Liver (tissue), 9 donors: ENCODE data around the gene MTURN. TPM values are rescaled to one million over a fixed set of nuclear protein-coding genes. Genes with fewer than 3 reads are reported as not detected.

ENCODE experiments used
- DNase-seq: peaks from one replicate; pipeline ENCODE4 v3.0.0-alpha.2; 2017; ENCODE audit warnings: low spot score
- H3K27ac ChIP-seq, 2 donors: one replicate each; pipeline ENCODE4 v1.7.0; 2013; ENCODE audit warnings: inconsistent platforms in 2 of 2, low read length in 2 of 2, control low read depth in 1 of 2, low read depth in 1 of 2, mild to moderate bottlenecking in 1 of 2
- H3K27me3 ChIP-seq, 4 donors: one replicate each; pipeline versions ENCODE4 v1.6.1 to v1.7.0; 2013; ENCODE audit warnings: low read length in 3 of 4, inconsistent platforms in 1 of 4, mild to moderate bottlenecking in 1 of 4, moderate library complexity in 1 of 4; ENCODE audit not compliant: control insufficient read depth in 4 of 4, insufficient read depth in 4 of 4
- H3K36me3 ChIP-seq, 4 donors: one replicate each; pipeline versions ENCODE4 v1.6.1 to v1.7.0; 2013; ENCODE audit warnings: low read length in 3 of 4, mild to moderate bottlenecking in 3 of 4, low read depth in 1 of 4, moderate library complexity in 1 of 4; ENCODE audit not compliant: control insufficient read depth in 4 of 4, insufficient read depth in 3 of 4
- H3K4me1 ChIP-seq, 4 donors: one replicate each; pipeline versions ENCODE4 v1.6.1 to v1.7.0; 2013; ENCODE audit warnings: low read length in 3 of 4, mild to moderate bottlenecking in 3 of 4, moderate library complexity in 1 of 4; ENCODE audit not compliant: control insufficient read depth in 4 of 4, insufficient read depth in 4 of 4
- H3K4me3 ChIP-seq, 3 donors: one replicate each; pipeline versions ENCODE4 v1.6.1 to v1.7.0; 2013; ENCODE audit warnings: low read length in 3 of 3, control low read depth in 1 of 3, low read depth in 1 of 3, mild to moderate bottlenecking in 1 of 3
- H3K9ac ChIP-seq, 2 donors: one replicate each; pipeline ENCODE4 v1.7.0; 2013; ENCODE audit warnings: low read length in 2 of 2, mild to moderate bottlenecking in 2 of 2, moderate library complexity in 2 of 2, control low read depth in 1 of 2, low read depth in 1 of 2
- H3K9me3 ChIP-seq, 4 donors: one replicate each; pipeline versions ENCODE4 v1.6.1 to v1.7.0; 2013; ENCODE audit warnings: low read length in 3 of 4; ENCODE audit not compliant: control insufficient read depth in 4 of 4
- ATF3 ChIP-seq: IDR thresholded peaks from 2 replicates; pipeline ENCODE4 v1.6.1; 2016; ENCODE audit warnings: antibody characterized with exemption
- FOXA2 ChIP-seq: IDR thresholded peaks from 2 replicates; pipeline ENCODE4 v1.6.1; 2016; ENCODE audit warnings: antibody characterized with exemption
- GABPA ChIP-seq, 2 donors: IDR thresholded peaks in 1 of 2; conservative IDR thresholded peaks in 1 of 2; 2 replicates each; pipeline ENCODE4 v1.6.1; 2016; ENCODE audit warnings: antibody characterized with exemption in 2 of 2, mild to moderate bottlenecking in 1 of 2, moderate library complexity in 1 of 2
- HNF4A ChIP-seq, 2 donors: conservative IDR thresholded peaks; 2 replicates each; pipeline ENCODE4 v1.6.1; 2016; ENCODE audit warnings: antibody characterized with exemption in 2 of 2, mild to moderate bottlenecking in 2 of 2
- HNF4G ChIP-seq: IDR thresholded peaks from 2 replicates; pipeline ENCODE4 v1.6.1; 2016; ENCODE audit warnings: antibody characterized with exemption
- MAX ChIP-seq: IDR thresholded peaks from 2 replicates; pipeline ENCODE4 v1.6.1; 2016; ENCODE audit warnings: antibody characterized with exemption
- REST ChIP-seq: IDR thresholded peaks from 2 replicates; pipeline ENCODE4 v1.6.1; 2016; ENCODE audit warnings: antibody characterized with exemption, mild to moderate bottlenecking
- ZBTB33 ChIP-seq: IDR thresholded peaks from 2 replicates; pipeline ENCODE4 v1.6.1; 2016; ENCODE audit warnings: antibody characterized with exemption
- WGBS: extraction: QIAGEN DNeasy Blood & Tissue Kit; methylation state at CpG from one replicate; pipeline ENCODE4 v1.1.7; 2013; 5-methylcytosine and 5-hydroxymethylcytosine counted together
- polyA plus RNA-seq, 2 donors: library from polyadenylated mRNA; stranded (reverse) in 1 of 2; unstranded in 1 of 2; fragments of 200-250 nt in 1 of 2; fragments of >200 nt in 1 of 2; fragmentation: Nextera tagmentation in 1 of 2; extraction: Ambion mirVana in 1 of 2; gene quantifications; one replicate each; pipeline versions ENCODE4 v1.2.1 to v1.2.3, GENCODE V29; 2013 to 2015
- total RNA-seq, 2 donors: library from RNA; depleted of rRNA; stranded (reverse); fragments of >200 nt; gene quantifications; one replicate each; pipeline ENCODE4 v1.2.3, GENCODE V29; 2014
- donor health status: healthy.
- donor health status: healthy.
- donor health status: healthy.
- donor health status: healthy.
- donor health status: healthy.

The MTURN gene
- total and polyA plus RNA-seq, 4 donors: 2.4 to 14.4 (median 6.1) TPM

GRCh38 chr7:30171766-30172447, 37.1 kb downstream of the MTURN start:
- no peak overlapping the region for H3K27ac ChIP-seq
- H3K9ac ChIP-seq: no peak overlapping the region
- H3K9me3 ChIP-seq: no peaks in the 10 kb centered on the region
- no peaks in the 10 kb centered on the region for H3K36me3 ChIP-seq
- H3K4me1 ChIP-seq: peaks cover 0 to 4% (median 0%) of the 10 kb centered on the region in 4 donors
- 89% methylated on average over 9 of the region's 9 CpGs for WGBS
- no peak for TF ChIP-seq ATF3
- no peak for TF ChIP-seq ZBTB33
- TF ChIP-seq HNF4G: no peak
- no peak for DNase-seq
- H3K4me3 ChIP-seq: no peak overlapping the region
- H3K27me3 ChIP-seq: no peaks in the 10 kb centered on the region

- H3K4me3 ChIP-seq: no peak overlapping the region
- no peaks in the 10 kb centered on the region for H3K36me3 ChIP-seq
- 90% methylated on average over 3 of the region's 3 CpGs for WGBS
- TF ChIP-seq ATF3 (no peak), FOXA2 (no peak), GABPA (IDR thresholded peaks at IDR 0.05 in 1 of 2, conservative IDR thresholded peaks at IDR 0.05 in 1 of 2) (no peak), MAX (no peak), REST (no peak), HNF4A (conservative IDR thresholded peaks at IDR 0.05) (no peak)
- no peaks in the 10 kb centered on the region for H3K27me3 ChIP-seq
- H3K9ac ChIP-seq: no peak overlapping the region
- peaks cover 0 to 4% (median 0%) of the 10 kb centered on the region in 4 donors for H3K4me1 ChIP-seq
- no peak for DNase-seq
- no peaks in the 10 kb centered on the region for H3K9me3 ChIP-seq
- no peak overlapping the region for H3K27ac ChIP-seq
Measured at GRCh38 chr7:30172451-30172850, 37.7 kb downstream of the MTURN start.
